HG02852 (cell line): ENCODE results near the gene GULP1.

ENCODE experiments used
- ATAC-seq: cut with Tn5 transposase; IDR thresholded peaks from one replicate; pipeline ENCODE4 v1.9.1; 2021; ENCODE audit warnings: mild to moderate bottlenecking, moderate library complexity; ENCODE audit not compliant: unreplicated experiment

The GULP1 gene

GRCh38 chr2:188365058-188365641 is 73.5 kb downstream of the GULP1 start:
- no peak for ATAC-seq

GRCh38 chr2:188367164-188367563 is 75.5 kb downstream of the GULP1 start:
- no peak for ATAC-seq

DNA sequence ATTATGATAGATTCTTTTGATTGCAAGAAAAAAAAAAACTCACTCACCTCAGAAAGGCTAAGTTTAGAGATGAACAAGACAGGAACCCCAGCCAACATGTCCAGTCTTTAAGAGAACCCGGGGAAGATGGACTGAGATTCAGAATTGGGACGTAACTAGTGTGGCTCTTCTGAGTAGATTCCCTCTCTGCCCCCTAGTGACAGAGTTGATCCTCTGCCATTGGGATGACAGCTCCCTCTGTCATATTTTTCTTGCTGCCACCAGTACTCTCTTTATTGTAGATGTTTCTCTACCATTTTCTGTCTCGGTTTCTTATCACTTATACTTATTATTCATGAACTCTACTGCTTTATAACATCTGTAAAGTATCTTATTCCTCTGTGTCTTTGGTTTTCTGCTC is 77.7 kb downstream of the GULP1 start:
- ATAC-seq, result peak; percentile 89

GRCh38 chr2:188378371-188378950 is 86.8 kb downstream of the GULP1 start:
- ATAC-seq, result no peak

DNA sequence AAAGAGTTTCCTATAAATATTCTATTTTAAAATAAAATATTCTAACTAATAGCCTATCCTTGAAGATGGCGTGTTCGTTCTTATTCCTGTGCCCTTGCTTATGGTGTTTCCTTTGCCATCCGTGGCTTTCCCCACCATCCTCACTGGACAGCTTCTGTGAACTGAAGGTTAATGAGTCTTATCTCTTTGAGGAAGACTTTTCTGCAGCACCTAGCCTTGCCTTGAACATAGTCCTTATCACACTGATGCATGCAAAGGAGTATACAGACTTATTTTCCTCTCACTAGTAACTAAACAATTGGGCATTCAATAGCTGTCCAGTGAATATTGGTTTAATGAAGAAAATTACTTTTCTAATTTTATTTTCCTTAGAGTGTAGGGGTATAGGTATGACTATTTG is 88.1 kb downstream of the GULP1 start:
- no peak for ATAC-seq

DNA sequence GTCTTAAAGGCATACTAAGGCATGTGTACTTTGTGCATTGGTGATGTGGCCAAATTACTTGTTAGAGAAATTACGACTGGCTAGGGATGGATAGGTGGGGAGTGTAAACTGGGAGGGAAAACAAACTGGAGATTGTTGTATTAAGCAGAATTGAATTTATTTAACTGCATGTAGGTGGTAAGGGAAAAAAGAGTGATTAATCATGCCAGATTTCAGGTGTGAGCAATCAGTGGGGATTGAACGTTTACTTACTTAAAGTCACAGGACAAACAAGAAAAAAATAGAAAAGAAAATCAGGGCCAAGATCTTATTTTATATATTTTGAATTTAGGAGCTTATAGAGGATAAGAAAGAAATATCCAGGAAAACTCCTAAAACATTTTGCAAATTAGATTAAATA is 88.6 kb downstream of the GULP1 start:
- ATAC-seq, result no peak

- no peak for ATAC-seq
These were observed 89.9 kb downstream of the GULP1 start for GRCh38 chr2:188381614-188382013.

DNA sequence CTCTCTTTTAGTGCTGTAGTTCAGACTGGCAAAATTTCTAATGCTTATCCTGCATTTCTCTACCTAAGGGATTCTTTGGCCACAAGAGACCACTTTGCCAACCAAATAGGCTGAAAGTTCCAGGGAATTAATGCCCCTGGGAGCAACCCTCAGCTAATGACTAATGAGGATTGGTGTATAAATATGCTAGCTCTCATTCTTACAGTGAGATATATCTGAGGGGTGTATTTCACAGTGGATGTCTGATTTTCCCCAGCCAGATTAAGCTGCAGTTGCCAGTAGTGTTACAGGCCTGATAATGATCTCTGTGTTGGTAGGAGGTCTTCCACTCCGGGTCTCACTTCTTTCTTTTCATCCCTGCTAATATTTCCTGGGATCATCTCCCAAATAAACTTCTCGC is 90.4 kb downstream of the GULP1 start:
- no peak for ATAC-seq

DNA sequence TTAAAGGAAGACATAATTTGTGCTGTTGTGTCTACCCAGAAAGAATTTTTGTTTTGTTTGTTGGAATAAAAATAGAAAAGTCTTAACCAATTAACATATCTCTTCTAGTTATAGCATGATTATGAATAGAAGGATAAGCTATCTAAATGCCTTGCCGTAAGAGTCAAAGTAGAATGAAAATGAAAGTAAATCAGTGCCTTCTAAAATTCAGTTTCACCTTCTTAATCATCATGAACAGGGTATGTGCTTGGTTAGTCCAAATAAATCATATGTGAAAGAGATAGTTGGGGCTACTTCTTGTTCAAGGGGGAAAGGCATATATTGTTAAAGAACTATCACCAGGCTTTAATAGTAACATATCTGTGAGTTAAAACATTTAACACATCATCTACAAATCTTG is 91.5 kb downstream of the GULP1 start:
- no peak for ATAC-seq

DNA sequence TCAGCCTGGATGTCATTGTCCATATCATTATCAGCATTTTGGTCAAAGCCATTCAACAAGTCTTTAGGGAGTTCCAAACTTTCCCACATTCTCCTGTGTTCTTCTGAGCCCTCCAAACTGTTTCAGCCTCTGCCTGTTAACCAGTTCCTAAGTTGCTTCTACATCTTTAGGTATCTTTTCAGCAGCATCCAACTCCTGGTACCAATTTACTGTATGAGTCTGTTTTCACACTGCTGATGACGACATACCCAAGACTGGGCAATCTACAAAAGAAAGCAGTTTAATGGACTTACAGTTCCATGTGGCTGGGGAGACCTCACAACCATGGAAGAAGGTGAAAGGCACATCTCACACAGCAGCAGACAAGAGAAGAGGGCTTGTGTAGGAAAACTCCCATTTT is 94.2 kb downstream of the GULP1 start:
- ATAC-seq, result no peak

- no peak for ATAC-seq
These were observed 97.2 kb downstream of the GULP1 start for GRCh38 chr2:188388831-188389230.

DNA sequence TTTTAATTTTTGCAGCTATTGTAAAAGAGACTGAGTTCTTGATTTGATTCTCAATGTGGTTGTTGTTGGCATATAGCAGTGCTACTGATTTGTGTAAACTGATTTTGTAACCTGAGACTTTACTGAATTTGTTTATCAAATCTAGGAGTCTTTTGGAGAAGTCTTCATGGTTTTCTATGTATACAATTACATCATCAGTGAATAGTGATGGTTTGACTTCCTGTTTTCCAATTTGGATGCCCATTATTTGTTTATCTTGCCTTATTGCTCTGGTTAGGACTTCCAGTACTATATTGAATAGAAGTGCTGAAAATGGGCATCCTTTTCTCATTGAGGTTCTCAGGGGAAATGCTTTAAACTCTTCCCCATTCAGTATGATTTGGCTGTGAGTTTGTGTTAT is 99.7 kb downstream of the GULP1 start:
- no peak for ATAC-seq

DNA sequence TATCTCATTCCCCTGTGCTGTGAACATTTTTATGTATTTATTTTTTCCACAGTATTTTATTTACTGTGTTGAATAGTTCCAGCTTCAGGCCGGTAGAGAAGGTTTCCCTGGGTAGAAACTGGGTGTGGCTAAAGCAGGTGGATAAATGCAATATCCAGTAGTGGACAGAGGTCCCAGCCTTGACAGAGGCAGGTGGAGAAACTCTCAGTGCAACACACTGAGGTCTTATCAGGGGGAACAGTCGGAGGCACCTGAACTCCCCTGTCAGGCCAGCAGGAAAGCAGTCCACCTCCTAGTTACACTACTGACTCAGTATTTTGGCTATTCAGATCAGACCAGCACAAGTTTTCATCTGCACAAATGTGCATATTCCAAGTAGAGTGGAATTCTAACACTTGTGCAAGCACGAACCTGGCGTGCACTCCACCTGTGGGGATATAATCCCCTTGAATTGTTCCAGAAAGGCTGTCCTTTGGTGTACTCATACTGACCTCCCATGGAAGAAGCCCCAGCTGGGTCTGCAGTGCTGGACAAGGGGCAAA is 103.3 kb downstream of the GULP1 start:
- no peak for ATAC-seq

DNA sequence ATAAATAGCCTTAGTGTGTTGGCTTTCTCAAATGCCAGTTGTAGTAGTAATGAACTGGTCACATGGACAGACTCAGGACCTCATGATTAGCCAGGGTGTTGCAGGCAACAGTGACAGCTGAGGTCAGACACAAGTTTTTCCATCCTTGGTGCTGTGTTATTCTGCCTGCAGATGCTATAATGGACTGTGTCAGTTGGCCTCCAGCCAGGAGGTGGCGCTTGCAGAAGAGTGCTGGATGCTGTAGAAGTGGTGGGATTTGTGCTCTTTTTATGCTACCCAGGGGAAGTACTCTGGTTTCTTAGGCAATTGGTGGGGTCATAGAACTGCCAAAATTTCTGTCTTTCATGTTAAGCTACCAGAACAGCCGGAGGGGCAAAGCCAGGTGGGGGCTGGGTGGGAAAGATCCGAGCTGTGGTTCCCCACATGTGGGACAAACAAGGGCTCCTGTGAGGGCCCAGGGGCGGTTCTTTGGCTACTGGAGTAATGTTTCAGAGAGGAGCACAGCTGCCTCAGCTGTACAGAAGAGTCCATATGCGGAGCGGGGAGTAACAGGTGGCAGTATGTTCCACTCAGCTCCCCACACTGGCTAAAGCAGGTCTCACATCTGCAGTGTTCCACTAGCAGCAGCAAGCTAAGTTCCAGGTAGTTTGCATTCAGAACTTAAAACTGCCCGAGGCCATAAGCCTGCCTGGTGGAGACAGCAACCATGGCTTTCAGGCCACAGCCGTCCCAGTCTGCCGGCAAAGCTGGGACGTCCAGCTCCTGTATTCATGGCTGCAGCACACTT is 104.4 kb downstream of the GULP1 start:
- ATAC-seq, result no peak

- ATAC-seq, result no peak
These were observed 107.5 kb downstream of the GULP1 start for GRCh38 chr2:188399159-188399558.

GRCh38 chr2:188403676-188404075 is 112.0 kb downstream of the GULP1 start:
- no peak for ATAC-seq

DNA sequence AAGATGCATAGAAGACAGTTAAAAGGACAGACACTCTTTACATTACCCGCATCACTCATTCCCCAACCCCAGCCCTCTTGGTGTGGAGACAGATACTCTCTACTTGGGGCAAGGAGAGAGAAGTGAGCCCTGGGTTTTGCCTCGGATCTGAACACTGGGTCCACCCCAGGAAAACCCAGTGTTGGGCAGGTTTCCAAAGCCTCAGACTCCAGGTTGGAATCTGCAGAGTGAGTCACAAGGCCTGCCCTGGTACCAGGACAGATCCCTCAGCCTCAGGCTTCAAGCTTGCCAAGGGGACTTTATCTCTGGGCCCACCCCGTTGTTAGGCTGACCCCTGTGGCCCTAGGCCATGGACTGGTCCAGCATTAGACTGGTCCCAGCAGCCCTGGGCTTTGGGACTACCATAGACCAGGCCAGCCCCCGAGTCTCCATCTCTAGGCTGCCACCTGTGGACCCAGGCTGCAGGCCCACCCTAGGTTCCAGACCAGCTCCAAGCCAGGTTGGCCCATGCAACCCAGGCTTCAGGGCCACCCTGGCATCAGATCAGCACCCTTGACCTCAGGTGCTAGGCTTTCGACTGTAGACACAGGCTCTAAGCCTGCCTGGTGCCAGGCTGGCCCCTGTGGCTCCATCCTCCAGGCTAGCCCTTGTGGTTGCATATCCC is 112.8 kb downstream of the GULP1 start:
- ATAC-seq, result no peak

GRCh38 chr2:188406414-188406813 is 114.7 kb downstream of the GULP1 start:
- ATAC-seq, result no peak

GRCh38 chr2:188410504-188411235 is 119.0 kb downstream of the GULP1 start:
- ATAC-seq, result no peak

GRCh38 chr2:188412190-188412589 is 120.5 kb downstream of the GULP1 start:
- no peak for ATAC-seq

GRCh38 chr2:188414411-188414810 is 122.7 kb downstream of the GULP1 start:
- no peak for ATAC-seq
